ENCODE measurements around the gene UBE2H. TPM values are rescaled to one million over a fixed set of nuclear protein-coding genes. Genes with fewer than 3 reads are reported as not detected.
A peak's percentile ranks its signal among the peaks of the same experiment; 100 is the strongest.
"Not testable (repeated sequence)": the region's sequence is repeated elsewhere in the genome, so short reads cannot be mapped to it uniquely, and the experiment has no call there.

UBE2H gene
- total RNA-seq, 1 donor, result 69.1 TPM

- no peak for TF ChIP-seq CTCF (IDR thresholded peaks at IDR 0.05; ENCODE audit: insufficient read depth, low read depth, low read length)
- H3K4me3 ChIP-seq (ENCODE audit: low read depth, low read length), result no peak overlapping the region
- peak; percentile 34 for DNase-seq (ENCODE audit: low read depth)
Observed at GRCh38 chr7:129843978-129844840, 108.6 kb downstream of the UBE2H start.

- DNase-seq (ENCODE audit: low read depth), result no peak
- no peak overlapping the region for H3K4me3 ChIP-seq (ENCODE audit: low read depth, low read length)
- TF ChIP-seq CTCF (IDR thresholded peaks at IDR 0.05; ENCODE audit: insufficient read depth, low read depth, low read length), result no peak
Observed at GRCh38 chr7:129843365-129843898, 109.3 kb downstream of the UBE2H start.

- TF ChIP-seq CTCF (IDR thresholded peaks at IDR 0.05; ENCODE audit: insufficient read depth, low read depth, low read length), result no peak
- no peak for DNase-seq (ENCODE audit: low read depth)
- H3K4me3 ChIP-seq (ENCODE audit: low read depth, low read length), result no peak overlapping the region
Observed at GRCh38 chr7:129841465-129841864, 111.3 kb downstream of the UBE2H start.

GRCh38 chr7:129840757-129841156 lies 112.0 kb downstream of the UBE2H start:
- DNase-seq (ENCODE audit: low read depth), result no peak
- no peak for TF ChIP-seq CTCF (IDR thresholded peaks at IDR 0.05; ENCODE audit: insufficient read depth, low read depth, low read length)
- no peak overlapping the region for H3K4me3 ChIP-seq (ENCODE audit: low read depth, low read length)

GRCh38 chr7:129836983-129837382 lies 115.8 kb downstream of the UBE2H start:
- no peak for DNase-seq (ENCODE audit: low read depth)
- TF ChIP-seq CTCF (IDR thresholded peaks at IDR 0.05; ENCODE audit: insufficient read depth, low read depth, low read length), result no peak
- H3K4me3 ChIP-seq (ENCODE audit: low read depth, low read length), result no peak overlapping the region

GRCh38 chr7:129835569-129835968 lies 117.2 kb downstream of the UBE2H start:
- DNase-seq (ENCODE audit: low read depth), result no peak
- no peak for TF ChIP-seq CTCF (IDR thresholded peaks at IDR 0.05; ENCODE audit: insufficient read depth, low read depth, low read length)
- H3K4me3 ChIP-seq (ENCODE audit: low read depth, low read length), result no peak overlapping the region

GRCh38 chr7:129833353-129833752 lies 119.4 kb downstream of the UBE2H start:
- DNase-seq (ENCODE audit: low read depth); H3K4me3 ChIP-seq (ENCODE audit: low read depth, low read length): not testable (repeated sequence)

Measured in fibroblast of villous mesenchyme (primary cell).